H1 (cell line): ENCODE results near the gene EYA2. TPM values are rescaled to one million over a fixed set of nuclear protein-coding genes. Genes with fewer than 3 reads are reported as not detected.

Experiments used
- CTCF ChIA-PET: fragments of 300-600 bp; sonication (Branson Sonifier 250); formaldehyde crosslinking; loops from one replicate; lab custom pipeline; 2021; ENCODE audit not compliant: partially characterized antibody; lab: Charles Lee
- POLR2A ChIA-PET: fragments of 300-600 bp; sonication (Branson Sonifier 250); formaldehyde crosslinking; loops from one replicate; lab custom pipeline; 2021; ENCODE audit warnings: inconsistent platforms; ENCODE audit not compliant: partially characterized antibody; lab: Charles Lee
- DNase-seq, 2 experiments: peaks; one replicate each; pipeline versions ENCODE4 v3.0.0 to v3.0.0-alpha.2; 2010 to 2022; ENCODE audit warnings: low spot score in 2 of 2, low read depth in 1 of 2, mixed read lengths in 1 of 2
- FAIRE-seq: peaks from 2 replicates; lab custom pipeline; 2011; peaks lifted over from hg19 to GRCh38; lab: Jason Lieb, UNC
- H2AFZ ChIP-seq: 2 replicates; pipeline ENCODE4 v1.8.1; 2012; ENCODE audit warnings: low read length, inconsistent platforms
- H2AK5ac ChIP-seq: 2 replicates; pipeline ENCODE4 v1.6.1; 2013; ENCODE audit warnings: low read depth, low read length
- H2BK120ac ChIP-seq: replicated peaks from 2 replicates; pipeline ENCODE3; 2013; ENCODE audit warnings: low read depth, low read length, inconsistent platforms
- H2BK12ac ChIP-seq: 2 replicates; pipeline ENCODE4 v1.6.1; 2013; ENCODE audit warnings: low read depth, low read length
- H2BK15ac ChIP-seq: 2 replicates; pipeline ENCODE4 v1.6.1; 2013; ENCODE audit warnings: low read length
- H2BK20ac ChIP-seq: 2 replicates; pipeline ENCODE4 v1.6.1; 2013; ENCODE audit warnings: low read length
- H2BK5ac ChIP-seq: 2 replicates; pipeline ENCODE4 v1.6.1; 2013; ENCODE audit warnings: low read depth, low read length
- H3K14ac ChIP-seq: 2 replicates; pipeline ENCODE4 v1.6.1; 2013; ENCODE audit warnings: inconsistent platforms; ENCODE audit not compliant: insufficient read length
- H3K18ac ChIP-seq: 2 replicates; pipeline ENCODE4 v1.6.1; 2013; ENCODE audit warnings: low read length; ENCODE audit errors: extremely low read depth
- H3K23ac ChIP-seq: 2 replicates; pipeline ENCODE4 v1.6.1; 2013; ENCODE audit warnings: inconsistent platforms; ENCODE audit not compliant: insufficient read length
- H3K23me2 ChIP-seq: 2 replicates; pipeline ENCODE4 v1.6.1; 2013; ENCODE audit warnings: low read depth, low read length
- H3K27ac ChIP-seq: 2 replicates; pipeline ENCODE4 v1.6.1; 2011; ENCODE audit warnings: low read depth, low read length, inconsistent platforms
- H3K27me3 ChIP-seq, 4 experiments: replicated peaks in 1 of 4; 1 replicate in 1 of 4; 2 replicates in 3 of 4; pipeline versions ENCODE4 v1.6.1 to v1.8.1; 2011 to 2013; ENCODE audit warnings: low read length in 3 of 4, mild to moderate bottlenecking in 3 of 4, inconsistent platforms in 2 of 4, mixed read lengths in 2 of 4, moderate library complexity in 1 of 4; ENCODE audit not compliant: control insufficient read depth in 3 of 4, insufficient read depth in 3 of 4; ENCODE audit errors: extremely low read depth in 1 of 4
- H3K36me3 ChIP-seq, 4 experiments: 2 replicates each; pipeline versions ENCODE4 v1.6.1 to v1.8.1; 2011 to 2013; ENCODE audit warnings: mild to moderate bottlenecking in 4 of 4, low read length in 3 of 4, moderate library complexity in 2 of 4, control low read depth in 1 of 4, inconsistent platforms in 1 of 4; ENCODE audit not compliant: insufficient read depth in 4 of 4, control insufficient read depth in 2 of 4
- H3K4ac ChIP-seq: replicated peaks from 2 replicates; pipeline ENCODE3; 2013; ENCODE audit warnings: low read length, low read depth, mixed read lengths, inconsistent platforms; ENCODE audit not compliant: insufficient read length
- H3K4me1 ChIP-seq, 4 experiments: replicated peaks in 1 of 4; 1 replicate in 1 of 4; 2 replicates in 3 of 4; pipeline versions ENCODE4 v1.6.1 to v1.8.1; 2011 to 2013; ENCODE audit warnings: low read length in 3 of 4, inconsistent platforms in 2 of 4, mixed read lengths in 1 of 4; ENCODE audit not compliant: insufficient read depth in 4 of 4, control insufficient read depth in 3 of 4
- H3K4me2 ChIP-seq, 2 experiments: 2 replicates each; pipeline versions ENCODE4 v1.6.1 to v1.8.1; 2011 to 2013; ENCODE audit warnings: low read depth in 2 of 2, low read length in 2 of 2, control low read depth in 1 of 2, inconsistent platforms in 1 of 2, mild to moderate bottlenecking in 1 of 2; ENCODE audit not compliant: insufficient read depth in 1 of 2
- H3K4me3 ChIP-seq, 4 experiments: fragments of 200-600, 300-600 bp in 1 of 4; sonication (generic), shearing (Covaris generic), sonication (Bioruptor Twin) in 1 of 4; 2 replicates each; pipeline versions ENCODE4 v1.5.1 to v1.8.1; 2011 to 2016; ENCODE audit warnings: low read length in 4 of 4, low read depth in 3 of 4, control low read depth in 2 of 4, inconsistent platforms in 2 of 4, mild to moderate bottlenecking in 2 of 4, mixed read lengths in 1 of 4, moderate library complexity in 1 of 4; ENCODE audit not compliant: insufficient read depth in 2 of 4; ENCODE audit errors: extremely low read depth in 1 of 4
- H3K56ac ChIP-seq: replicated peaks from 2 replicates; pipeline ENCODE3; 2013; ENCODE audit warnings: low read depth, mild to moderate bottlenecking, mixed read lengths, low read length, inconsistent platforms; ENCODE audit not compliant: insufficient read length
- H3K79me1 ChIP-seq: 2 replicates; pipeline ENCODE4 v1.6.1; 2013; ENCODE audit warnings: low read depth, low read length, control low read depth
- H3K79me2 ChIP-seq, 2 experiments: 2 replicates each; pipeline versions ENCODE4 v1.6.1 to v1.8.1; 2012 to 2013; ENCODE audit warnings: low read length in 2 of 2, mild to moderate bottlenecking in 2 of 2, inconsistent platforms in 1 of 2; ENCODE audit not compliant: insufficient read depth in 2 of 2, control insufficient read depth in 1 of 2
- H3K9ac ChIP-seq, 4 experiments: replicated peaks in 1 of 4; 1 replicate in 1 of 4; 2 replicates in 3 of 4; pipeline versions ENCODE4 v1.6.1 to v1.8.1; 2011 to 2013; ENCODE audit warnings: low read depth in 3 of 4, low read length in 3 of 4, control low read depth in 2 of 4, mild to moderate bottlenecking in 2 of 4, moderate library complexity in 2 of 4, inconsistent platforms in 1 of 4; ENCODE audit errors: extremely low read depth in 1 of 4
- H3K9me3 ChIP-seq, 2 experiments: 2 replicates each; pipeline versions ENCODE4 v1.6.1 to v1.8.1; 2012 to 2013; ENCODE audit warnings: mild to moderate bottlenecking in 2 of 2, moderate library complexity in 2 of 2, control low read depth in 1 of 2, inconsistent platforms in 1 of 2, low read depth in 1 of 2, low read length in 1 of 2, mixed read lengths in 1 of 2; ENCODE audit not compliant: insufficient read depth in 2 of 2
- H4K20me1 ChIP-seq, 2 experiments: replicated peaks in 1 of 2; 2 replicates each; pipeline versions ENCODE3 to v1.8.1; 2011 to 2013; ENCODE audit warnings: inconsistent platforms in 2 of 2, low read length in 2 of 2, mild to moderate bottlenecking in 1 of 2; ENCODE audit not compliant: insufficient read depth in 2 of 2, control insufficient read depth in 1 of 2
- H4K5ac ChIP-seq: 2 replicates; pipeline ENCODE4 v1.6.1; 2013; ENCODE audit warnings: low read length, low read depth, mixed read lengths, inconsistent platforms; ENCODE audit not compliant: insufficient read length
- H4K8ac ChIP-seq: 2 replicates; pipeline ENCODE4 v1.8.0; 2013; ENCODE audit warnings: mild to moderate bottlenecking, moderate library complexity, low read length, inconsistent platforms; ENCODE audit not compliant: insufficient read depth; ENCODE audit errors: extremely low read depth
- H4K91ac ChIP-seq: replicated peaks from 2 replicates; pipeline ENCODE3; 2013; ENCODE audit warnings: low read length, mixed read lengths, inconsistent platforms; ENCODE audit not compliant: insufficient read length
- ATF3 ChIP-seq: IDR thresholded peaks from 2 replicates; pipeline ENCODE4 v1.6.1; 2011; ENCODE audit warnings: low read depth, mild to moderate bottlenecking, low read length; ENCODE audit not compliant: insufficient read depth
- CTCF ChIP-seq, 3 experiments: IDR thresholded peaks; 1 replicate in 2 of 3; 2 replicates in 1 of 3; pipeline versions ENCODE4 v1.5.1 to v1.6.1; 2011; ENCODE audit warnings: low read length in 3 of 3, mild to moderate bottlenecking in 3 of 3, inconsistent platforms in 2 of 3, low read depth in 1 of 3, moderate library complexity in 1 of 3; ENCODE audit not compliant: insufficient read depth in 1 of 3; ENCODE audit errors: control extremely low read depth in 1 of 3
- HDAC2 ChIP-seq, 2 experiments: fragments of 300-600 bp in 1 of 2; sonication (generic) in 1 of 2; IDR thresholded peaks; 2 replicates each; pipeline ENCODE4 v1.6.1; 2011 to 2012; ENCODE audit warnings: low read depth in 2 of 2, low read length in 2 of 2, mild to moderate bottlenecking in 2 of 2, moderate library complexity in 2 of 2, borderline replicate concordance in 1 of 2, inconsistent platforms in 1 of 2
- KDM1A ChIP-seq: fragments of 200-600, 300-600 bp; sonication (generic); IDR thresholded peaks from 2 replicates; pipeline ENCODE4 v1.7.1; 2016; ENCODE audit warnings: mild to moderate bottlenecking, low read length, borderline replicate concordance
- SIRT6 ChIP-seq: IDR thresholded peaks from one replicate; pipeline ENCODE4 v1.7.1; 2012; ENCODE audit warnings: low read length, inconsistent platforms
- TCF12 ChIP-seq: IDR thresholded peaks from 2 replicates; pipeline ENCODE4 v1.6.1; 2011; ENCODE audit warnings: low read depth, mild to moderate bottlenecking, low read length
- ZNF274 ChIP-seq: IDR thresholded peaks from 2 replicates; pipeline ENCODE4 v1.7.0; 2012; ENCODE audit warnings: low read length, borderline replicate concordance; ENCODE audit errors: extremely low read depth
- WGBS, 2 experiments: shearing (Covaris generic) in 1 of 2; methylation state at CpG; one replicate each; pipeline versions ENCODE4 v1.1.6 to v1.1.7; 2013 to 2015; ENCODE audit warnings: low lambda C conversion rate in 2 of 2, mixed read lengths in 2 of 2, inconsistent platforms in 1 of 2, low coverage in 1 of 2, missing lambda C conversion rate in 1 of 2; ENCODE audit not compliant: insufficient replicate concordance in 2 of 2, insufficient coverage in 1 of 2, insufficient read length in 1 of 2; ENCODE audit errors: extremely low coverage in 1 of 2, missing lambda C conversion rate in 1 of 2; 5-methylcytosine and 5-hydroxymethylcytosine counted together
- polyA plus RNA-seq, 7 experiments: library from polyadenylated mRNA; depleted of rRNA in 3 of 7; stranded (reverse) in 5 of 7; unstranded in 2 of 7; fragments of >200 nt in 5 of 7; fragments of 200-250 nt in 2 of 7; gene quantifications; 1 replicate in 5 of 7; 2 replicates in 1 of 7; 4 replicates in 1 of 7; pipeline versions ENCODE4 v1.2.1 to v1.2.3, GENCODE V29; 2011 to 2013; ENCODE audit warnings: missing spikeins in 2 of 7, mixed read lengths in 2 of 7
- total RNA-seq: library from RNA; stranded (reverse); fragmentation: NEBNext Ultra II Directional; extraction: Animal tissue kit (Norgen Biotek cat#: 25700); gene quantifications from 2 replicates; pipeline ENCODE4 v1.2.1, GENCODE V29; 2021

EYA2 gene
- total and polyA plus RNA-seq, 2 of the 8 experiments (the other 6 are each of a cell fraction or from before 2014, with no cell fraction given), result 1.6 to 1.7 TPM

- TF ChIP-seq SIRT6 (no peak), KDM1A (no peak), HDAC2 (IDR thresholded peaks at IDR 0.05; ENCODE audit: borderline replicate concordance in 1 of 2, low read depth in 2 of 2, low read length in 2 of 2) (no peak), ATF3 (no peak), TCF12 (no peak), ZNF274 (no peak), CTCF (IDR thresholded peaks at IDR 0.05; ENCODE audit: control extremely low read depth in 1 of 3, insufficient read depth in 1 of 3, low read depth in 1 of 3, low read length in 3 of 3) (no peak)
- H3K56ac ChIP-seq, result no peak overlapping the region
- no peaks in the 10 kb centered on the region for H3K79me1 ChIP-seq
- POLR2A ChIA-PET, result no interaction called here
- H3K27ac ChIP-seq, result no peak overlapping the region
- no peak overlapping the region for H4K91ac ChIP-seq
- no peak overlapping the region for H3K4me3 ChIP-seq
- H2BK120ac ChIP-seq, result no peak overlapping the region
- H3K18ac ChIP-seq, result no peak overlapping the region
- no peak overlapping the region for H2BK20ac ChIP-seq
- H4K8ac ChIP-seq, result no peak overlapping the region
- H3K79me2 ChIP-seq, result no peaks in the 10 kb centered on the region
- peaks cover 0 to 4% of the 10 kb centered on the region in 2 experiments; a peak in 1 of 4 replicates for H3K9me3 ChIP-seq
- H3K14ac ChIP-seq, result no peak overlapping the region
- no peaks in the 10 kb centered on the region for H3K23me2 ChIP-seq
- H2BK5ac ChIP-seq, result no peak overlapping the region
- no peaks in the 10 kb centered on the region for H3K27me3 ChIP-seq
- H3K4ac ChIP-seq, result no peak overlapping the region
- WGBS, 2 experiments, result 79% methylated on average over 5 of the region's 5 CpGs; no CpG with 5 or more reads in 1 of the 2 experiments
- H4K5ac ChIP-seq, result no peak overlapping the region
- H3K36me3 ChIP-seq, result no peaks in the 10 kb centered on the region
- no peak for FAIRE-seq
- CTCF ChIA-PET, result no interaction called here
- no peak overlapping the region for H3K4me2 ChIP-seq
- no peak overlapping the region for H2BK12ac ChIP-seq
- no peaks in the 10 kb centered on the region for H4K20me1 ChIP-seq
- H2BK15ac ChIP-seq, result no peak overlapping the region
- no peak for DNase-seq
- no peak overlapping the region for H2AK5ac ChIP-seq
- no peak overlapping the region for H3K9ac ChIP-seq
- no peaks in the 10 kb centered on the region for H3K4me1 ChIP-seq
- H3K23ac ChIP-seq, result no peak overlapping the region
- H2AFZ ChIP-seq, result no peak overlapping the region
These were observed 153.4 kb downstream of the EYA2 start for GRCh38 chr20:47048054-47048453.
